Fibroblast of mammary gland (primary cell): ENCODE measurements around the gene ZNF830.
"Not testable (repeated sequence)": the region's sequence is repeated elsewhere in the genome, so short reads cannot be mapped to it uniquely, and the experiment has no call there.

ENCODE experiments used
- DNase-seq: peaks from one replicate; pipeline ENCODE4 v3.0.0-alpha.2; 2010; ENCODE audit warnings: low read depth
- H3K4me3 ChIP-seq: 2 replicates; pipeline ENCODE4 v1.5.1; 2011; ENCODE audit warnings: low read depth, mild to moderate bottlenecking, low read length, moderate library complexity; ENCODE audit not compliant: control insufficient read depth
- CTCF ChIP-seq: conservative IDR thresholded peaks from 2 replicates; pipeline ENCODE4 v1.5.1; 2011; ENCODE audit warnings: low read depth, low read length, inconsistent platforms; ENCODE audit not compliant: control insufficient read depth, insufficient read depth

Gene ZNF830

GRCh38 chr17:34930283-34930682 lies 31.1 kb upstream of the ZNF830 start:
- no peak for DNase-seq
- no peak overlapping the region for H3K4me3 ChIP-seq
- TF ChIP-seq CTCF, result no peak

- not testable (repeated sequence) for H3K4me3 ChIP-seq, DNase-seq
Observed at GRCh38 chr17:34950780-34951179, 10.6 kb upstream of the ZNF830 start.

- DNase-seq, result no peak
- no peak for TF ChIP-seq CTCF
- H3K4me3 ChIP-seq, result no peak overlapping the region
Observed at GRCh38 chr17:34958438-34958837, 2.9 kb upstream of the ZNF830 start.

GRCh38 chr17:34974179-34974578 lies 12.8 kb downstream of the ZNF830 start:
- no peak for DNase-seq
- no peak overlapping the region for H3K4me3 ChIP-seq
- TF ChIP-seq CTCF, result no peak

- TF ChIP-seq CTCF, result no peak
- no peak for DNase-seq
- H3K4me3 ChIP-seq, result no peak overlapping the region
Observed at GRCh38 chr17:34974794-34975785, 13.8 kb downstream of the ZNF830 start.

GRCh38 chr17:34979153-34979552 lies 17.8 kb downstream of the ZNF830 start:
- H3K4me3 ChIP-seq, result no peak overlapping the region
- no peak for DNase-seq
- TF ChIP-seq CTCF, result no peak

GRCh38 chr17:34979650-34980352 lies 18.5 kb downstream of the ZNF830 start:
- no peak for TF ChIP-seq CTCF
- peak; percentile 51 for DNase-seq
- peak overlapping the region; percentile 71 for H3K4me3 ChIP-seq
